OCI-LY7 (cell line): ENCODE results near the gene ABCF1. TPM values are rescaled to one million over a fixed set of nuclear protein-coding genes. Genes with fewer than 3 reads are reported as not detected.

ENCODE experiments used
- BruUV-seq: library from RNA; stranded (reverse); fragments of 400-500 nt; replicated peaks from 2 replicates; lab custom pipeline; 2021; lab: Mats Ljungman, UMichigan
- CTCF ChIA-PET: fragments of 300-600 bp; sonication (Branson Sonifier 250); formaldehyde crosslinking; loops from one replicate; lab custom pipeline; 2022; ENCODE audit warnings: antibody characterized with exemption; ENCODE audit not compliant: unreplicated experiment; lab: Charles Lee
- POLR2A ChIA-PET: fragments of 300-600 bp; sonication (Branson Sonifier 250); formaldehyde crosslinking; loops from one replicate; lab custom pipeline; 2022; ENCODE audit warnings: antibody characterized with exemption; lab: Charles Lee
- DNase-seq: peaks from one replicate; pipeline ENCODE4 v3.0.0-alpha.2; 2015; ENCODE audit warnings: low spot score
- H2AFZ ChIP-seq: fragments of 200-600 bp; sonication (generic), shearing (Covaris generic); 2 replicates; pipeline ENCODE4 v1.6.1; 2014; ENCODE audit warnings: mild to moderate bottlenecking, antibody characterized with exemption, low read length, moderate library complexity
- H3K27ac ChIP-seq: fragments of 200-600 bp; sonication (generic); 2 replicates; pipeline ENCODE4 v1.5.1; 2014; ENCODE audit warnings: mixed run types, low read depth, mild to moderate bottlenecking, moderate library complexity, low read length, inconsistent platforms; ENCODE audit not compliant: poor library complexity, severe bottlenecking
- H3K36me3 ChIP-seq: fragments of 200-600 bp; sonication (generic); 2 replicates; pipeline ENCODE4 v1.6.1; 2014; ENCODE audit warnings: mild to moderate bottlenecking, antibody characterized with exemption, low read length, moderate library complexity, mixed read lengths; ENCODE audit not compliant: insufficient read depth
- H3K4me1 ChIP-seq: fragments of 200-600 bp; sonication (generic); 2 replicates; pipeline ENCODE4 v1.5.1; 2014; ENCODE audit warnings: mild to moderate bottlenecking, low read length; ENCODE audit not compliant: insufficient read depth, poor library complexity, severe bottlenecking
- H3K4me2 ChIP-seq: fragments of 200-600 bp; sonication (generic); 2 replicates; pipeline ENCODE4 v1.6.1; 2014; ENCODE audit warnings: mild to moderate bottlenecking, low read length
- H3K4me3 ChIP-seq: fragments of 200-600 bp; sonication (generic); 2 replicates; pipeline ENCODE4 v1.5.1; 2014; ENCODE audit warnings: mild to moderate bottlenecking, low read depth, low read length; ENCODE audit not compliant: poor library complexity, severe bottlenecking
- H3K79me2 ChIP-seq: fragments of 200-600 bp; sonication (generic); 2 replicates; pipeline ENCODE4 v1.6.1; 2016; ENCODE audit warnings: low read depth, mild to moderate bottlenecking, low read length, moderate library complexity, mixed read lengths; ENCODE audit not compliant: insufficient read depth
- H3K9me2 ChIP-seq: fragments of 200-600 bp; sonication (generic); 2 replicates; pipeline ENCODE4 v1.6.1; 2016; ENCODE audit warnings: mild to moderate bottlenecking, low read length, mixed read lengths; ENCODE audit not compliant: insufficient read depth
- H3K9me3 ChIP-seq: fragments of 200-600 bp; sonication (generic); 2 replicates; pipeline ENCODE4 v1.6.1; 2014; ENCODE audit warnings: mild to moderate bottlenecking, mixed run types, low read length, mixed read lengths
- H4K20me1 ChIP-seq: fragments of 200-600 bp; sonication (generic); 2 replicates; pipeline ENCODE4 v1.6.1; 2014; ENCODE audit warnings: mild to moderate bottlenecking, antibody characterized with exemption, low read length, moderate library complexity, mixed read lengths; ENCODE audit not compliant: insufficient read depth
- CTCF ChIP-seq: fragments of 200-600 bp; sonication (generic); conservative IDR thresholded peaks from 2 replicates; pipeline ENCODE4 v1.5.1; 2014; ENCODE audit warnings: mild to moderate bottlenecking, antibody characterized with exemption, low read length, moderate library complexity, mixed read lengths
- EZH2phosphoT487 ChIP-seq: fragments of 200-600 bp; sonication (generic); IDR thresholded peaks from 2 replicates; pipeline ENCODE4 v1.6.1; 2018; ENCODE audit warnings: low read depth, borderline replicate concordance, mild to moderate bottlenecking, mixed run types, antibody characterized with exemption, low read length, moderate library complexity, mixed read lengths
- intact Hi-C: fragments of 100-400 bp; cut with micrococcal nuclease; formaldehyde crosslinking; loops from one replicate; pipeline ENCODE4 v1.10.0; 2022; ENCODE audit not compliant: unreplicated experiment
- total RNA-seq, 2 experiments: library from RNA; depleted of rRNA in 1 of 2; stranded (reverse); fragments of >200 nt in 1 of 2; shearing (Covaris generic) in 1 of 2; gene quantifications; 2 replicates each; pipeline ENCODE4 v1.2.3, GENCODE V29; 2014 to 2022

The ABCF1 gene
- total RNA-seq, 2 experiments from 2014 or later: 53.0 to 86.7 TPM

GRCh38 chr6:30615958-30616810, 44.9 kb downstream of the ABCF1 start:
- H4K20me1 ChIP-seq: peaks cover 25% of the 10 kb centered on the region; the same call in 1 of the 2 replicates
- peaks cover 72% of the 10 kb centered on the region for H3K36me3 ChIP-seq
- H3K4me1 ChIP-seq: peaks cover 37% of the 10 kb centered on the region
- no peaks in the 10 kb centered on the region for H3K9me3 ChIP-seq
- no peak overlapping the region for H2AFZ ChIP-seq
- ChIA-PET CTCF (no interaction called here), POLR2A (interaction anchor here (0.5 to 2.0 kb wide), 5 partner anchors 50 to 105 kb away, joined by 3 to 8 read pairs (median 3); partner anchors contain the start of gene TUBB)
- H3K4me3 ChIP-seq: peak overlapping the region; percentile 88
- intact Hi-C loops: loop anchor here (2.0 to 5.0 kb wide), 5 partner anchors 45 to 586 kb away; partner anchors contain the start of genes ABCF1, FLOT1, GNL1 and IER3
- no TSS peak for BruUV-seq
- H3K4me2 ChIP-seq: peak overlapping the region; percentile 99
- H3K9me2 ChIP-seq: no peaks in the 10 kb centered on the region
- peaks cover 75% of the 10 kb centered on the region for H3K79me2 ChIP-seq
- no peak for TF ChIP-seq CTCF
- no peak for TF ChIP-seq EZH2phosphoT487
- peak; percentile 66 for DNase-seq
- peak overlapping the region; percentile 91 for H3K27ac ChIP-seq

GRCh38 chr6:30616811-30617564, 45.7 kb downstream of the ABCF1 start, which contains the start of gene PPP1R10:
Gene PPP1R10, minus strand, starts transcription at chr6:30617243. Its CDS starts 7,299 bp downstream, at chr6:30609944.
- peaks cover 19% of the 10 kb centered on the region; the same call in 1 of the 2 replicates for H4K20me1 ChIP-seq
- BruUV-seq: TSS peak; percentile 87
- peaks cover 71% of the 10 kb centered on the region for H3K36me3 ChIP-seq
- DNase-seq: peak; percentile 100
- H3K9me3 ChIP-seq: no peaks in the 10 kb centered on the region
- ChIA-PET POLR2A (interaction anchor here (0.6 to 1.6 kb wide), 3 partner anchors 32 to 142 kb away, joined by 3 to 4 read pairs (median 4); no protein-coding TSS in a partner anchor), CTCF (interaction anchor here (0.6 kb wide), 1 partner anchor 90 kb away, joined by 4 read pairs; no protein-coding TSS in a partner anchor)
- H2AFZ ChIP-seq: peak within 1 kb of the TSS; percentile 24; the same call in 1 of the 2 replicates
- intact Hi-C loops: loop anchor here (1.0 to 5.0 kb wide), 6 partner anchors 30 to 585 kb away; partner anchors contain the start of genes ABCF1, C6orf136, FLOT1 and IER3
- H3K27ac ChIP-seq: peak within 1 kb of the TSS; percentile 91
- peaks cover 69% of the 10 kb centered on the region for H3K79me2 ChIP-seq
- no peaks in the 10 kb centered on the region for H3K9me2 ChIP-seq
- peaks cover 37% of the 10 kb centered on the region for H3K4me1 ChIP-seq
- H3K4me3 ChIP-seq: peak within 1 kb of the TSS; percentile 88
- peak within 1 kb of the TSS; percentile 99 for H3K4me2 ChIP-seq
- TF ChIP-seq EZH2phosphoT487 (no peak), CTCF (no peak)
